Mesodermal cell (in vitro differentiated cells): Measurements from ENCODE around the gene TLL2.

Experiments used
- H3K27ac ChIP-seq: 2 replicates; pipeline ENCODE4 v1.7.0; 2013; ENCODE audit warnings: mild to moderate bottlenecking, low read depth, low read length, moderate library complexity; ENCODE audit not compliant: severe bottlenecking
- H3K36me3 ChIP-seq: 2 replicates; pipeline ENCODE4 v1.7.1; 2013; ENCODE audit warnings: mild to moderate bottlenecking, low read length, moderate library complexity; ENCODE audit not compliant: control insufficient read depth, insufficient read depth
- H3K4me1 ChIP-seq: one replicate; pipeline ENCODE4 v1.7.1; 2013; ENCODE audit warnings: mild to moderate bottlenecking, low read length; ENCODE audit not compliant: insufficient read depth, control insufficient read depth, poor library complexity, severe bottlenecking
- H3K4me3 ChIP-seq: 2 replicates; pipeline ENCODE4 v1.7.0; 2013; ENCODE audit warnings: low read length, control low read depth, mild to moderate bottlenecking; ENCODE audit not compliant: insufficient read depth, poor library complexity, severe bottlenecking; ENCODE audit errors: extremely low read depth
- H3K9me3 ChIP-seq: 2 replicates; pipeline ENCODE4 v1.7.1; 2013; ENCODE audit warnings: mild to moderate bottlenecking, low read length, moderate library complexity; ENCODE audit not compliant: control insufficient read depth
- WGBS, 2 experiments: methylation state at CpG; one replicate each; pipeline ENCODE4 v1.1.5; 2013; ENCODE audit warnings: missing lambda C conversion rate in 2 of 2; ENCODE audit not compliant: insufficient coverage in 2 of 2; 5-methylcytosine and 5-hydroxymethylcytosine counted together

TLL2 gene

DNA sequence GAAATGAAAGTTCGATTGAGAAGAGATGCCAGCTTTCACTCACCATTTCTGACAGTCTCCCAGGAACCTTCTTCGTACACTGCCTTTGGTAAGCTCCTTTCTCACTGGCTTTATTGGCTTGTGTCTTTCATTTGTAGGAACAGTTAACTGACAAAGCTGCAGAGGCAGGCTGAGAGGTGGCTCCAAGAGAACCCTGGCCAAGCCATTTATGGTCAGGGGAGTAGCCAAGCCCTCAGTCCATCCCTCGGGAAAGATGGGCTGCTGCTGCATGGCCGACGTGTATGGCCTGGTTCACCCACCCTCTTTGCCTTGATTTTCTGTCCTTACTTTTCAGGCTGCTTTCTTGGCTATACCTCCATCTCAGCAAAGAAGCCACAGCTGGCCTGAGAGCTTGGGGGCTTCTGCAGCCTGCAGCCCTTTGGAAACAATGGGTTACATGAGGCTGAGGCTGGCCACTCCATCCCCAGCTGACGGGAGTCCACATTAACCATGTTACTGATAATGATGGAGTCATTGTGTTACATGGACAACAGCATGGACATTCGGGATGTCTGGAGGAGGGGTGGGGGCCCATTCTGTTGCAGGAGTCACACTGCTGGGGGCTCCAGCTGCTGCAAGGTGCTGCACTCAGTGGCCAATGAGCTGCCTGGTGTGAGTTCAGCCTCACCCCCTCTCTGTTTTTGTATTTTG lies 154.7 kb downstream of the TLL2 start, which contains the start of gene OPALIN:
Gene OPALIN, minus strand, starts transcription at position 152 of the 690 bp plus-strand sequence. Its CDS starts 106 bp downstream, at position 46.
- WGBS, 2 experiments, result 81 to 87% methylated on average over 4 to 5 of the region's 7 CpGs
- no peak within 1 kb of the TSS for H3K27ac ChIP-seq

DNA sequence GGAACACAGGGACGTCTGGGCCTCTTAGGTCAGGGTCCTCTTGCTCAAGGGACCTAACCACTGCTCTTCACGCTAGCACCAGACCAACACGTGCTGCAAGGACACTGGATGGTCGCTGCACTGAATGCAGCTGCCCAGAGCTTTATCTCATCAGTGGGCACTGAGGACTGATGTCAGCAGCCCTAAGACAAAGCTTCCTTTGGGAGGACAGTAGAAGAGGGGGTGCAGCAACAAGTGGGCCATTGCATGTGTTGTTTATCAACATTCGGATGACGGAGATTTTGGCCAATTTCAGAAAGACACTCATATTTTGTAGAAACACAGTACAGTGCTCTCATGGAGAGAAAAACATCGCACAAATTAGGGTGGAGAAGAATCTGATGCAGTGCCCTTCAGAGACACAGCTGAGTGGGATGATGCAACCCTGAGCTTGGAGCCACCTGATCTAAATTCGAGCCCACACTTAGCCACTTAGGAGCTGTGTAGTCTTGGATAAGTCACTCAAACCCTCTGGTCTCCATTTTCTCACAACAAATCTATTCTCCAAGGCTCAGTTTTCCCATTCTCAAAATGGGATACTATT lies 156.6 kb downstream of the TLL2 start:
- H3K27ac ChIP-seq, result no peak overlapping the region
- WGBS, 2 experiments, result 75 to 84% methylated on average over 8 of the region's 8 CpGs
- no peaks in the 10 kb centered on the region for H3K9me3 ChIP-seq
- no peaks in the 10 kb centered on the region for H3K36me3 ChIP-seq
- H3K4me3 ChIP-seq, result no peak overlapping the region
- H3K4me1 ChIP-seq, result no peaks in the 10 kb centered on the region

More for the DNA sequence above, 154.7 kb downstream of the TLL2 start, which contains the start of gene OPALIN:
- H3K9me3 ChIP-seq, result no peaks in the 10 kb centered on the region
- no peaks in the 10 kb centered on the region for H3K4me1 ChIP-seq
- no peak within 1 kb of the TSS for H3K4me3 ChIP-seq
- H3K36me3 ChIP-seq, result no peaks in the 10 kb centered on the region

DNA sequence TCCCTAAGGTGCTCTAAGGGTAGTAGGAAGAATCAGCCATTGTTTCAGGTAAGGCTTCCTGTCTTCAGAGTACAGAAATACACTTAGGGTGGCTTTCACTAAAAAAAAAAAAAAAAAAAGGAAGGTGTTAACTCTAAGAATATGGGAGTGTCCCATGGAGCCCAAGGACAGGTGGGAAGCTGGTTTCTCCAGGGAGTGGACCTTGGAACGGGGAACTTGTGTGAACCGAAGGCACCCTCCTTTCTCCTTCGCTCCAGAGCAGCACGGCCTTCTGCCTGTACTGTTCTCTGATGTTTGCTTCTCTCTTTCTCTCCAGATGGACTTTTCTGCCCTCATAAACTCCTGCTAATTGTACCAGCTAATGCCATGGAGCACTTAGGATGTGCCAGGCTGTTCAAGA lies 161.1 kb downstream of the TLL2 start:
- Histone ChIP-seq H3K36me3 (no peaks in the 10 kb centered on the region), H3K4me1 (no peaks in the 10 kb centered on the region), H3K27ac (no peak overlapping the region), H3K9me3 (no peaks in the 10 kb centered on the region), H3K4me3 (no peak overlapping the region)
- WGBS, 2 experiments, result 67% methylated on average over 4 of the region's 4 CpGs; no CpG with 5 or more reads in 1 of the 2 experiments

DNA sequence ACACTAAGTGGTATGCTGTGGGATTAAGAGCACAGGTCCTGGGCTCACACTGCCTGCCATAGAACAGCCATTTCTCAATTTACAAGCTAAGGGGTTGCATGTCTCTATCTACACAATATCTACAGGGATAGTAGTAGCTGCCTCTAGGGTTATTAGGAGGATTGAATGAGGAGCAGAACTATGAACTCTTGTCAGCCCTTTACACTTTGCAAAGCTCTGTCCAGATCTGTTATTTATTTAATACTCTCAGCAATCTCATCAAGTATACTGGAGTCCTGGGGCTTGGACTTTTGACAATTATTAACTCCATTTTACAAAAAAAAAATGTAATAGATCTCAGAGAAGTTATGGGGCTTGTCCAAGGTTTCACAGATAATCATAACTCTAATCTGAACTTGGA lies 161.7 kb downstream of the TLL2 start:
- Histone ChIP-seq H3K4me3 (no peak overlapping the region), H3K27ac (no peak overlapping the region), H3K4me1 (no peaks in the 10 kb centered on the region), H3K36me3 (no peaks in the 10 kb centered on the region), H3K9me3 (no peaks in the 10 kb centered on the region)

DNA sequence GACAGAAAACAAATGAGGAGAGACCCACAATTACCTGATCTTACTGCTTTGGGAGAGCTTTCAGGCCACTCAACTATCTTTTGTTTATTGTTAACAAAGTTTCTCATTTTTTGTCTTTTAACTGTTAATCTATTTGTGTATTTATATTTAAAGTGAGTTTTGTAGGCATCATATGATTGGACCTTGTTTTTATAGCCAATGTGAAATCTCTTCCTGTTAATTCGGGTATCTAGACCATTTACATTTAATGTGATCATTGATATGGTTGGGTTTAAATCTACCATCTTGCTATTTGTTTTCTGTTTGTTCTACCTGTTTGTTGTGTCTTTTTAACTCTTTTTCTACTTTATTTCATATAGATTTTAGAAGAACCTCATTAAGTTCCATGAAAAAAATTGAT lies 167.4 kb downstream of the TLL2 start:
- H3K36me3 ChIP-seq, result no peaks in the 10 kb centered on the region
- WGBS, 2 experiments, result no CpG with 5 or more reads among the region's 1 CpG
- no peaks in the 10 kb centered on the region for H3K9me3 ChIP-seq
- H3K27ac ChIP-seq, result no peak overlapping the region
- no peak overlapping the region for H3K4me3 ChIP-seq
- H3K4me1 ChIP-seq, result no peaks in the 10 kb centered on the region

DNA sequence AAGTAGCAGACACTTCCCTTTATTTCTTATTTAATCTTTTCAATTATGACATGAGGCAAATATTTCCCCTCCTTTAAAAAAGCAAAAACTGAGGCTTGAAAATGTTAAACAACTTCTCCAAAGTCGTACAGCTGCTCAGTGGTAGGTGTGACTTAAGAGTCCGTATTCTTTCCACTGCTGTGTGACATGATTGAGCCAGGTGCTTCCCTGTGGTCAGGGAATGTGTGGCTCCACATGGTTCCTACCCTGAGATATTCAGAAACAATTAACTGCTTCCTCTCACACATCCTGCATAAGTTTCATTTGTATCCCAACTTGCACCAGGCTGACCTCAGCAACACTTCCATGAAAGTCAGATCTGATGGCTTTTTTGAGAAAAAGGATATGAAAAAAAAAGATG lies 168.5 kb downstream of the TLL2 start:
- Histone ChIP-seq H3K9me3 (no peaks in the 10 kb centered on the region), H3K36me3 (no peaks in the 10 kb centered on the region), H3K4me1 (no peaks in the 10 kb centered on the region), H3K27ac (no peak overlapping the region), H3K4me3 (no peak overlapping the region)
- 14 to 40% methylated on average over 1 of the region's 2 CpGs for whole genome bisulfite sequencing, 2 experiments

DNA sequence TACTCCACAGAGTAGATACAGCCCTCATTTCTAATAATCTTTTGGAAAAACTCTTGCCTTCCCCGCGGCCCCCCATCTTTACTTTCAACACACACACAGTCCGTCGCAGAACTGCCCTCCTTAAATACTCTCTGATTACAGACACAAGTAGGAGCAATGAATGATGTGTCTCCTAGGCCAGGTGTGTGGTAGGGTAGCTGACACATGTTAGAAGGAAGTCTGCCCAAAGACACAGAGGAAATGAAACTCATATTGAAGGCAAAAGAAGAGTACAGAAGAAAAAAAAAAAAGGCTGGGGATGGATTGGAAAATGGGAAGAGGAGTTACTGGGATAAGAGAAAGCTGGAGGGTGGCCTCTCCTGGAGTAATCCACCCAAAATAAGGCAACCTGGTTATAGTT lies 169.5 kb downstream of the TLL2 start:
- Histone ChIP-seq H3K27ac (no peak overlapping the region), H3K36me3 (no peaks in the 10 kb centered on the region), H3K9me3 (no peaks in the 10 kb centered on the region), H3K4me3 (no peak overlapping the region), H3K4me1 (no peaks in the 10 kb centered on the region)
- WGBS, 2 experiments, result no CpG with 5 or more reads among the region's 4 CpGs

DNA sequence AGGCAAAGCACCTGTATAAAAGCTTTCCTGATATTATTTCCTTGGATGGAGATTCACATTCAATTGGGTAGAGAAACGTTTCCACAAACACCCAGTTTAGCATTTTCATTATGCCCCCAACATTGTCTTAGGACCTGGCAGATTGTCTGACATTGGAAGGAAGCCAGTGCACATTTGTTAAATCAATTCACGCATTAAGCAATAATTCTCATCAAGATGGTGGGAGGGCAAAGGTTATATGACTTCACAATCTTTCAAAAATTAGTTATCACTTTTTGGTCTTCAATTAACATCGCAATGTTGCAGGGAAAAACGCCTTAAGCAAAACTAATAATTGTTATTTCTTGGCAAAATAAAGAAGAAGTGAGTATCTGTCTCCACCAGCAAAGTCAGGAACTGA lies 171.3 kb downstream of the TLL2 start:
- Histone ChIP-seq H3K36me3 (no peaks in the 10 kb centered on the region), H3K4me1 (no peaks in the 10 kb centered on the region), H3K4me3 (no peak overlapping the region), H3K27ac (no peak overlapping the region), H3K9me3 (no peaks in the 10 kb centered on the region)
- no CpG with 5 or more reads among the region's 4 CpGs for WGBS, 2 experiments

DNA sequence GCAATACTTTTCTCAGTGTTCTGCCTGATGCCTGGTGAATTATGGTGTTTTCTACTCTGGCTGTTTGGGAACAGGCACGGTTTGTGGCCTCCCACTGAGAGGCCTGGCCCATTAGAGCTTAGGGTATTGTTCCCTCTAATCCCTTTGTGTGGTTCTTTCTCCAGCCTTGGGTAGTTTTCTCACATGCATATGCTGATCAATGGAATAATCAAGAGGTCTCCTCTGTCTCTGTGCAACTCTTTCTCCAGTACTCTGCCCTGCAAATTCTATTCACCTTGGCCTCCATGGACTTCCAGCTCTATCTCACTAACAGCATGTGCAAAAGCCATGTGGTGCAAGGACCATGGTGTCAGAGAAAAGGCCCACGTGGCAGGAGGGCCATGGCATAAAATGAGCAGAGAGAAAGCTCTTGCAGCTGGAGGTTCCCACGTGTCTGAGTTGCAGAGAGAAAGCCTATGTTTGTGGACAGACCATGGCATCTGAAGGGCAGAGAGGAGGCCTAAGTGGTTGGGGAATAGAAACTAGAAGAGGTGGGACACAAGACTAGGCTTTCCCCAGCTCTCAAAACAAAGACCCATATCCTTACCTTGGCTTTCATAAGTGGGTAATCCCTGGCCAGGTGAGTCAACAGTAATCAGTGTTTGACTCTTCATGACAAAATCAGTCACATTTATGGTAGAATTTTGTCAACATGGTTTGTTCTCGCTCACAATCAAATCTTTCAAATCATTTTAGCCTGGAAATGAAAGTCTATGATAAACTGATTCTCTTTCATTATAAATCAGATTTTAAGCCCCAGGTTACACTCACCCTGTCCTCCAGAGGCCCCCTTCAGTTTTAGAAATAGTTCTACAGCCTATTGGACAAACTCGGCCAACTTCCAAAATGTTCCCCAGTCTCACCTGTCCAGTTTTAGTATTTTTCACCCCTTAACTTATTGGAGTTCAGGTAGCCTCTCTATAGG lies 172.2 kb downstream of the TLL2 start:
- H3K9me3 ChIP-seq, result no peaks in the 10 kb centered on the region
- H3K27ac ChIP-seq, result no peak overlapping the region
- no peaks in the 10 kb centered on the region for H3K36me3 ChIP-seq
- H3K4me3 ChIP-seq, result no peak overlapping the region
- WGBS, 2 experiments, result 32 to 47% methylated on average over 2 to 3 of the region's 5 CpGs
- no peaks in the 10 kb centered on the region for H3K4me1 ChIP-seq

DNA sequence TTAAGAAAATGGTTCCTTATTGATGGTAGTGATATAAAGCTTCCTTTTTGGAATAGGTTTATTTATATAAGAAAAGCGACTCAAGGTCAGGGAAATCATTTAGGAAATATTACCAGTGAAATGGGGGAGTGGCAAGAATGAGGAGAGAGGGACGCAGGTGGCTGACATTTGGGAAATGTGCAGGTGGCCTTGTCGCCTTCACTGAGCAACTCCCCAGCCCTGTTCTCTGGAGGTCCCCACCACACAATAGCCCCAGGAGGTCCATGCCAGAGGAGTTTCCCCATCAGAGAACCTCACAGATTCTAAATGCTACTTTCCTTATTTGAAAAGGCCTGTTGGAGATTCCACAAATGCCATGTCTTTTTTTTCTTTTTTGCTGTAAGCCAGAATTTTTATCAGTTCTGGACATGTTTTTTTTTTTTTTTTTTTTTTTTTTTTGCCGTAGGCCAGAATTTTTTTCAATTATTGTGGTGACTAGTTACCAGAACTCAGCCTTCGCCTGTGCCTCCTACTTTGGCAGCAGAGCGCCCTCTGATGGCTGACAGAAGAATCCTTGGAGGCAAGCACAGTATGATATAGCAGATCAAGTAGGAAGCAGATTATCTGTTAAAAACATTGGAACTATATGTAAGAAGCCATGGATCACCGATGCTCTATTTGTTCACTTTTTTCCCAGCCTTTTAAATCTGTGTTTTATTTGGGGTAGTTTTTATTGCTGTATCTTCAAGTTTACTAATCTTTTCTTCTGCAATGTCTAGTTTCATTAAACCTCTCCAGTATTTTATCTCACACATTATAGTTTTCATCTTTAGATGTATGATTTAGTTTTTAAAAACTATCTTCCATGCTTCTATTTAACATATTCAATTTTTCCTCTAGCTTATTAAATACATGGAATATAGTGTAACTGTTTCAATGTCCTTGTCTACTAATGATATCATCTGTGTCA lies 173.5 kb downstream of the TLL2 start:
- Histone ChIP-seq H3K4me3 (no peak overlapping the region), H3K27ac (no peak overlapping the region), H3K9me3 (no peaks in the 10 kb centered on the region), H3K4me1 (no peaks in the 10 kb centered on the region), H3K36me3 (no peaks in the 10 kb centered on the region)
- WGBS, 2 experiments, result 100% methylated on average over 1 of the region's 7 CpGs
